SK-N-SH (cell line): ENCODE data around the gene MBP. TPM values are rescaled to one million over a fixed set of nuclear protein-coding genes. Genes with fewer than 3 reads are reported as not detected.
"Not testable (repeated sequence)": the region's sequence is repeated elsewhere in the genome, so short reads cannot be mapped to it uniquely, and the experiment has no call there.

ENCODE experiments used
- CTCF ChIA-PET: fragments of 300-600, 350-600 bp; formaldehyde crosslinking; extraction: SDS; loops from one replicate; lab custom pipeline; 2021; lab: Yijun Ruan, JAX
- POLR2A ChIA-PET: fragments of 350-600 bp; sonication (Branson Sonifier 250); formaldehyde crosslinking; extraction: SDS; loops from one replicate; lab custom pipeline; 2020; ENCODE audit warnings: antibody characterized with exemption, inconsistent platforms; lab: Yijun Ruan, JAX
- DNase-seq: peaks from one replicate; pipeline ENCODE4 v3.0.0; 2012
- H2AFZ ChIP-seq: fragments of 200-600 bp; sonication (generic); 2 replicates; pipeline ENCODE4 v1.8.1; 2016; ENCODE audit warnings: antibody characterized with exemption, mild to moderate bottlenecking, low read depth
- H3F3A ChIP-seq: fragments of 200-600 bp; sonication (generic); replicated peaks from 2 replicates; pipeline ENCODE3; 2016; ENCODE audit warnings: antibody characterized with exemption, mild to moderate bottlenecking; ENCODE audit not compliant: insufficient read depth
- H3K27ac ChIP-seq, 2 experiments: fragments of 200-500 bp in 1 of 2; fragments of 200-600 bp in 1 of 2; sonication (Bioruptor generic) in 1 of 2; sonication (generic), shearing (Covaris generic) in 1 of 2; 2 replicates each; pipeline versions ENCODE4 v1.5.1 to v1.6.1; 2014 to 2016; ENCODE audit warnings: low read depth in 2 of 2, inconsistent platforms in 1 of 2, low read length in 1 of 2, mild to moderate bottlenecking in 1 of 2, mixed read lengths in 1 of 2
- H3K27me3 ChIP-seq: fragments of 200-600 bp; sonication (generic), shearing (Covaris generic); 2 replicates; pipeline ENCODE4 v1.6.1; 2016; ENCODE audit warnings: mixed run types; ENCODE audit not compliant: insufficient read depth
- H3K36me3 ChIP-seq, 2 experiments: fragments of 200-500 bp in 1 of 2; fragments of 200-600 bp in 1 of 2; sonication (Bioruptor generic) in 1 of 2; sonication (generic) in 1 of 2; replicated peaks in 1 of 2; 2 replicates each; pipeline versions ENCODE3 to v1.5.1; 2014 to 2016; ENCODE audit warnings: low read length in 1 of 2, mild to moderate bottlenecking in 1 of 2; ENCODE audit not compliant: insufficient read depth in 2 of 2, control insufficient read depth in 1 of 2
- H3K4me1 ChIP-seq, 2 experiments: fragments of 200-500 bp in 1 of 2; fragments of 200-600 bp in 1 of 2; sonication (Bioruptor generic) in 1 of 2; sonication (generic), shearing (Covaris generic) in 1 of 2; 2 replicates each; pipeline versions ENCODE4 v1.5.1 to v1.6.1; 2014 to 2016; ENCODE audit warnings: low read depth in 1 of 2, low read length in 1 of 2, mixed run types in 1 of 2; ENCODE audit not compliant: insufficient read depth in 2 of 2, control insufficient read depth in 1 of 2
- H3K4me2 ChIP-seq: fragments of 200-600 bp; sonication (generic), shearing (Covaris generic); 2 replicates; pipeline ENCODE4 v1.6.1; 2017; ENCODE audit warnings: mixed run types
- H3K4me3 ChIP-seq, 2 experiments: fragments of 200-500 bp in 1 of 2; fragments of 200-600 bp in 1 of 2; sonication (Bioruptor generic) in 1 of 2; sonication (generic), shearing (Covaris generic) in 1 of 2; 2 replicates each; pipeline versions ENCODE4 v1.5.1 to v1.8.1; 2014 to 2016; ENCODE audit warnings: low read depth in 2 of 2, inconsistent platforms in 1 of 2, low read length in 1 of 2, mild to moderate bottlenecking in 1 of 2, mixed read lengths in 1 of 2, moderate library complexity in 1 of 2
- H3K79me2 ChIP-seq: fragments of 200-600 bp; sonication (generic); 2 replicates; pipeline ENCODE4 v1.8.1; 2017; ENCODE audit warnings: mild to moderate bottlenecking; ENCODE audit not compliant: insufficient read depth
- H3K9ac ChIP-seq: fragments of 200-600 bp; sonication (generic); 2 replicates; pipeline ENCODE4 v1.6.1; 2017; ENCODE audit warnings: mixed run types
- H3K9me2 ChIP-seq: fragments of 200-600 bp; sonication (generic); 2 replicates; pipeline ENCODE4 v1.6.1; 2017; ENCODE audit warnings: mixed run types
- H3K9me3 ChIP-seq: fragments of 200-600 bp; sonication (generic); 2 replicates; pipeline ENCODE4 v1.6.1; 2017; ENCODE audit warnings: mixed run types, mild to moderate bottlenecking, moderate library complexity
- H4K20me1 ChIP-seq: fragments of 200-600 bp; sonication (generic); 2 replicates; pipeline ENCODE4 v1.6.1; 2017; ENCODE audit warnings: mild to moderate bottlenecking, mixed run types; ENCODE audit not compliant: insufficient read depth
- CHD2 ChIP-seq: fragments of 150-350 bp; IDR thresholded peaks from 2 replicates; pipeline ENCODE4 v1.6.1; 2018; ENCODE audit warnings: low read length; ENCODE audit not compliant: partially characterized antibody
- FOSL2 ChIP-seq: IDR thresholded peaks from 2 replicates; pipeline ENCODE4 v1.4.0; 2012; ENCODE audit warnings: low read depth, mild to moderate bottlenecking, moderate library complexity, borderline replicate concordance
- GATA2 ChIP-seq: sonication (generic); formaldehyde crosslinking; IDR thresholded peaks from 2 replicates; pipeline ENCODE4 v1.5.0; 2020; ENCODE audit warnings: mild to moderate bottlenecking, missing genetic modification reagents
- MXI1 ChIP-seq: IDR thresholded peaks from 2 replicates; pipeline ENCODE4 v1.6.1; 2012; ENCODE audit warnings: mild to moderate bottlenecking, low read depth, low read length, improper control_type of control experiment
- NRF1 ChIP-seq: IDR thresholded peaks from 2 replicates; pipeline ENCODE4 v1.6.1; 2012; ENCODE audit warnings: low read depth, mild to moderate bottlenecking, low read length
- RAD21 ChIP-seq: IDR thresholded peaks from 2 replicates; pipeline ENCODE4 v1.6.1; 2012; ENCODE audit warnings: mild to moderate bottlenecking, low read length
- RXRA ChIP-seq: IDR thresholded peaks from 2 replicates; pipeline ENCODE4 v1.4.0; 2012; ENCODE audit warnings: low read depth, mild to moderate bottlenecking, borderline replicate concordance
- SIN3A ChIP-seq: IDR thresholded peaks from 2 replicates; pipeline ENCODE4 v1.6.1; 2012; ENCODE audit warnings: low read depth, mild to moderate bottlenecking, low read length, moderate library complexity, borderline replicate concordance
- TAF1 ChIP-seq: IDR thresholded peaks from 2 replicates; pipeline ENCODE4 v1.6.1; 2012; ENCODE audit warnings: low read depth, mild to moderate bottlenecking, low read length, moderate library complexity, borderline replicate concordance
- TEAD4 ChIP-seq: IDR thresholded peaks from 2 replicates; pipeline ENCODE4 v1.4.0; 2012; ENCODE audit warnings: mild to moderate bottlenecking, borderline replicate concordance; ENCODE audit not compliant: insufficient read depth
- WGBS: methylation state at CpG from one replicate; pipeline ENCODE4 v1.1.6; 2017; ENCODE audit warnings: low lambda C conversion rate; 5-methylcytosine and 5-hydroxymethylcytosine counted together
- polyA plus RNA-seq, 3 experiments: library from polyadenylated mRNA; depleted of rRNA; stranded (reverse); fragments of >200 nt; gene quantifications; 2 replicates each; pipeline ENCODE4 v1.2.3, GENCODE V29; 2012
- TF ChIP-seq, protein P1 (sequence below): IDR thresholded peaks from 2 replicates; pipeline ENCODE4 v1.4.0; 2012; ENCODE audit warnings: low read depth, borderline replicate concordance
- TF ChIP-seq, protein P2 (sequence below): IDR thresholded peaks from 2 replicates; pipeline ENCODE4; 2012

The MBP gene
- polyA plus RNA-seq, 1 of the 3 experiments (the other 2 are of a cell fraction): 1.6 TPM

DNA sequence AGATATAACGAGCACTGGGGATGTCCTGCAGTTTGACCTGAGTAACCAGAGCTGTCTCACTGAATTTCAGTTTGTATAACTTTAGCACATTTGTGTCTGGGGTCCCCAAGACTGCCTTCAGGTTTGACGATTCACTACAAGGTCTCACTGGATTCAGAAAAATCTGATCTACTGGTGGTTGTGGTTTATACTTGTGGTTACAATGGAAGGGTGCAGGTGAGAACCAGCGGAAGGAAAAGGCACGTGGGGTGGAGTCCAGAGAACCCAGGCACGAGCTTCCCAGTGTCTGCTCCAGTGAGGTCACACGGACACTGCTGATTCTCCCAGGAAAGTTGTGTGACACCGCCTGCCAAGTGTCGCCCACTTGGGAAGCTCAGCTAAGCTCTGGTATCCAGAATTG is 184.2 kb downstream of the MBP start:
- Histone ChIP-seq H3K36me3 (peaks cover 16 to 34% of the 10 kb centered on the region in 2 experiments), H3K9me2 (no peaks in the 10 kb centered on the region), H3K4me1 (peaks cover 0 to 4% of the 10 kb centered on the region in 2 experiments; a peak in 1 of 4 replicates), H3K79me2 (no peaks in the 10 kb centered on the region), H3K27ac (no peak overlapping the region), H3K4me2 (no peak overlapping the region), H3F3A (no peaks in the 10 kb centered on the region), H3K9me3 (no peaks in the 10 kb centered on the region), H2AFZ (no peak overlapping the region), H3K27me3 (no peaks in the 10 kb centered on the region), H3K4me3 (no peak overlapping the region), H4K20me1 (no peaks in the 10 kb centered on the region), H3K9ac (no peak overlapping the region)
- ChIA-PET CTCF (interaction anchor here (0.6 to 1.1 kb wide), 4 partner anchors 10 to 85 kb away, joined by 3 to 11 read pairs (median 4); no protein-coding TSS in a partner anchor), POLR2A (interaction anchor here (1.5 kb wide), 1 partner anchor 10 kb away, joined by 3 read pairs; no protein-coding TSS in a partner anchor)
- whole genome bisulfite sequencing: 87% methylated on average over 6 of the region's 8 CpGs
- TF ChIP-seq FOSL2 (no peak), GATA2 (CRISPR knock-in tag) (no peak), NRF1 (no peak), SIN3A (no peak), MXI1 (no peak), TAF1 (no peak), RXRA (no peak), CHD2 (no peak), RAD21 (no peak), TEAD4 (no peak)
- TF ChIP-seq, protein P1, sequence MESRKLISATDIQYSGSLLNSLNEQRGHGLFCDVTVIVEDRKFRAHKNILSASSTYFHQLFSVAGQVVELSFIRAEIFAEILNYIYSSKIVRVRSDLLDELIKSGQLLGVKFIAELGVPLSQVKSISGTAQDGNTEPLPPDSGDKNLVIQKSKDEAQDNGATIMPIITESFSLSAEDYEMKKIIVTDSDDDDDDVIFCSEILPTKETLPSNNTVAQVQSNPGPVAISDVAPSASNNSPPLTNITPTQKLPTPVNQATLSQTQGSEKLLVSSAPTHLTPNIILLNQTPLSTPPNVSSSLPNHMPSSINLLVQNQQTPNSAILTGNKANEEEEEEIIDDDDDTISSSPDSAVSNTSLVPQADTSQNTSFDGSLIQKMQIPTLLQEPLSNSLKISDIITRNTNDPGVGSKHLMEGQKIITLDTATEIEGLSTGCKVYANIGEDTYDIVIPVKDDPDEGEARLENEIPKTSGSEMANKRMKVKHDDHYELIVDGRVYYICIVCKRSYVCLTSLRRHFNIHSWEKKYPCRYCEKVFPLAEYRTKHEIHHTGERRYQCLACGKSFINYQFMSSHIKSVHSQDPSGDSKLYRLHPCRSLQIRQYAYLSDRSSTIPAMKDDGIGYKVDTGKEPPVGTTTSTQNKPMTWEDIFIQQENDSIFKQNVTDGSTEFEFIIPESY: no peak
- TF ChIP-seq, protein P2, sequence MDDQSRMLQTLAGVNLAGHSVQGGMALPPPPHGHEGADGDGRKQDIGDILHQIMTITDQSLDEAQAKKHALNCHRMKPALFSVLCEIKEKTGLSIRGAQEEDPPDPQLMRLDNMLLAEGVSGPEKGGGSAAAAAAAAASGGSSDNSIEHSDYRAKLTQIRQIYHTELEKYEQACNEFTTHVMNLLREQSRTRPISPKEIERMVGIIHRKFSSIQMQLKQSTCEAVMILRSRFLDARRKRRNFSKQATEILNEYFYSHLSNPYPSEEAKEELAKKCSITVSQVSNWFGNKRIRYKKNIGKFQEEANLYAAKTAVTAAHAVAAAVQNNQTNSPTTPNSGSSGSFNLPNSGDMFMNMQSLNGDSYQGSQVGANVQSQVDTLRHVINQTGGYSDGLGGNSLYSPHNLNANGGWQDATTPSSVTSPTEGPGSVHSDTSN: no peak
- DNase-seq: no peak

DNA sequence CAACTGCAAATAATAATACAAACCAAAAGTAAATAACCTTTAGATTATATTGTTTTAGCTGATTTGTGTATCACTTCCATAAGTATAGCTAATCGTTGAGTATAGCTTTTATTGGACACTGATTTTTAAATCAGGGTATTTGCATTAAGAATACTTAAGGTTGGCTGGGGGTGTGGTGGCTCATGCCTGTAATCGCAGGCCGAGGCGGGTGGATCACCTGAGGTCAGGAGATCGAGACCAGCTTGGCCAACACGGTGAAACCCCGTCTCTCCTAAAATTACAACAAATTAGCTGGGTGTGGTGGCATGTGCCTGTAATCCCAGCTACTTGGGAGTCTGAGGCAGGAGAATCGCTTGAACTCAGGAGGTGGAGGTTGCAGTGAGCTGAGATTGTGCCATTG is 188.2 kb downstream of the MBP start:
- H2AFZ ChIP-seq, H3K79me2 ChIP-seq, DNase-seq, H3K27me3 ChIP-seq, H3K27ac ChIP-seq, H3K9me3 ChIP-seq, H4K20me1 ChIP-seq, POLR2A ChIA-PET, H3F3A ChIP-seq, H3K4me1 ChIP-seq, H3K9me2 ChIP-seq, H3K4me3 ChIP-seq, H3K9ac ChIP-seq, H3K4me2 ChIP-seq: not testable (repeated sequence)
- 94% methylated on average over 8 of the region's 8 CpGs for WGBS
- CTCF ChIA-PET: interaction anchor here (1.4 to 3.2 kb wide), 4 partner anchors 21 to 42 kb away, joined by 3 to 13 read pairs (median 6); no protein-coding TSS in a partner anchor
- peaks cover 13 to 21% of the 10 kb centered on the region in 2 experiments for H3K36me3 ChIP-seq
